Measurements from ENCODE around the gene CDC45.

DNA sequence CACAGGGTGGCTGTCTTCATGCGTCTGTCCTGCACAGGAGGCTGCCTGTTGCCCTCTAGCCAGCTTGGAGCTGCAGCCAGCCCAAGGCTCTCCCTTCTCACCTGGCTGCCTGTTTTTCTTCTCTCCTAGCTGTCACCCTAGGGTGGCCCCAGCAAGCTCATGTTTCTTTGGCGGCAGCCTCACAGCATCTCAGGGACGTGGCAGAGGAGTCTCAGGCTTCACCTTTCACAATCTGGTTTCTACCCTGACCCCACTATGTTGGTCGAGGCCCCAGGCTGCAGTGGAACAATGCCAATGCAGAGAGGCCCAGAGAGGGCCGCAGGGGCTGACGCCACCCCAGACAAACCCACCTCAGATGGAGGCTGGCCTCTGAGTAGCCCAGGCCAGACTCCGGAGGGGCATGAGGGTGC, 47.0 kb downstream of the CDC45 start:
- TF ChIP-seq CTCF (conservative IDR thresholded peaks at IDR 0.05 in 1 of 2, IDR thresholded peaks at IDR 0.05 in 1 of 2; ENCODE audit: low read depth in 1 of 2, low read length in 2 of 2) (no peak), EZH2 (IDR thresholded peaks at IDR 0.05; ENCODE audit: low read length, missing control alignments) (no peak)

All from fibroblast of lung (primary cell).